Nephron progenitor cell (in vitro differentiated cells): ENCODE measurements around the gene SYNE3.

Source experiments
- DNase-seq: peaks from one replicate; pipeline ENCODE4 v3.0.0; 2021
- H3K27ac Mint-ChIP-seq: 2 replicates; pipeline ENCODE4 v1.8.0; 2021; ENCODE audit warnings: mild to moderate bottlenecking, moderate library complexity, mixed read lengths
- H3K27me3 Mint-ChIP-seq: 2 replicates; pipeline ENCODE4 v1.8.0; 2021; ENCODE audit warnings: mild to moderate bottlenecking, low read depth, mixed read lengths; ENCODE audit not compliant: poor library complexity
- H3K36me3 Mint-ChIP-seq: 2 replicates; pipeline ENCODE4 v1.8.0; 2021; ENCODE audit warnings: low read depth, mixed read lengths
- H3K4me1 Mint-ChIP-seq: 2 replicates; pipeline ENCODE4 v1.8.0; 2021; ENCODE audit warnings: mixed read lengths
- H3K4me3 Mint-ChIP-seq: 2 replicates; pipeline ENCODE4 v1.8.0; 2021; ENCODE audit warnings: mild to moderate bottlenecking, moderate library complexity, mixed read lengths
- H3K9me3 Mint-ChIP-seq: 2 replicates; pipeline ENCODE4 v1.8.0; 2021; ENCODE audit warnings: mild to moderate bottlenecking, moderate library complexity, mixed read lengths
- TF ChIP-seq, protein P1 (sequence below): fragments of 200-600 bp; sonication (generic); IDR thresholded peaks from 2 replicates; pipeline ENCODE4 v1.5.0; 2021; ENCODE audit warnings: antibody characterized with exemption

SYNE3 gene

DNA sequence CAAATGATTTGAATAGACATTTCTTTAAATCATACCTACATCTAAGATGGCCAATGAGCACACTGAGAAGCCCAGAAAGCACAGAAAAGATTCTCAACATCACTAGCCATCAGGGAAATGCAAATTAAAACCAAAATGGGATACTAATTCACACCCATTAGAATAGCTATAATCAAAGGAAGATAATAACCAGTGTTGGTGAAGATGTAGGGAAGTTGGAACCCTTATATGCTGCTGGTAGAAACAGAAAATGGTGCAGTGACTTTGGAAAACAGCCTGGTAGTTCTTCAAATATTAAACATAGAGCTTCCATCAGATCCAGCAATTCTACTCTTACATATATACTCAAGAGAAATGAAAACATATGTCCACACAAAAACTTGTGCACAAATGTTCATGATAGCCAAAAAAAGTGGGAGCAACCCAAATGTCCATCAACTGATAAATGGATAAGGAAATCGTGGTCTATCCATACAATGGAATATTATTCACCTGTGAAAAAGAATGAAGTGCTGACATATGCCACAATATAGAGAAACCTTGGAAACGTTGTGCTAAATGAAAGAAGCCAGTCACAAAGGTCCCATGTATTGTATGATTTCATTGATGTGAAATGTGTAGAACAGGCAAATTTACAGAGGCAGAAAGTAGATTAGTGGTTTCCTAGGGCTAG is 24.4 kb downstream of the SYNE3 start:
- peaks cover 17% of the 10 kb centered on the region for H3K27me3 Mint-ChIP-seq
- DNase-seq: no peak
- H3K27ac Mint-ChIP-seq: no peak overlapping the region
- H3K4me3 Mint-ChIP-seq: no peak overlapping the region
- peaks cover 17% of the 10 kb centered on the region for H3K4me1 Mint-ChIP-seq
- peaks cover 8% of the 10 kb centered on the region for H3K9me3 Mint-ChIP-seq
- TF ChIP-seq, protein P1, sequence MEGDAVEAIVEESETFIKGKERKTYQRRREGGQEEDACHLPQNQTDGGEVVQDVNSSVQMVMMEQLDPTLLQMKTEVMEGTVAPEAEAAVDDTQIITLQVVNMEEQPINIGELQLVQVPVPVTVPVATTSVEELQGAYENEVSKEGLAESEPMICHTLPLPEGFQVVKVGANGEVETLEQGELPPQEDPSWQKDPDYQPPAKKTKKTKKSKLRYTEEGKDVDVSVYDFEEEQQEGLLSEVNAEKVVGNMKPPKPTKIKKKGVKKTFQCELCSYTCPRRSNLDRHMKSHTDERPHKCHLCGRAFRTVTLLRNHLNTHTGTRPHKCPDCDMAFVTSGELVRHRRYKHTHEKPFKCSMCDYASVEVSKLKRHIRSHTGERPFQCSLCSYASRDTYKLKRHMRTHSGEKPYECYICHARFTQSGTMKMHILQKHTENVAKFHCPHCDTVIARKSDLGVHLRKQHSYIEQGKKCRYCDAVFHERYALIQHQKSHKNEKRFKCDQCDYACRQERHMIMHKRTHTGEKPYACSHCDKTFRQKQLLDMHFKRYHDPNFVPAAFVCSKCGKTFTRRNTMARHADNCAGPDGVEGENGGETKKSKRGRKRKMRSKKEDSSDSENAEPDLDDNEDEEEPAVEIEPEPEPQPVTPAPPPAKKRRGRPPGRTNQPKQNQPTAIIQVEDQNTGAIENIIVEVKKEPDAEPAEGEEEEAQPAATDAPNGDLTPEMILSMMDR: no peak
- no peaks in the 10 kb centered on the region for H3K36me3 Mint-ChIP-seq

DNA sequence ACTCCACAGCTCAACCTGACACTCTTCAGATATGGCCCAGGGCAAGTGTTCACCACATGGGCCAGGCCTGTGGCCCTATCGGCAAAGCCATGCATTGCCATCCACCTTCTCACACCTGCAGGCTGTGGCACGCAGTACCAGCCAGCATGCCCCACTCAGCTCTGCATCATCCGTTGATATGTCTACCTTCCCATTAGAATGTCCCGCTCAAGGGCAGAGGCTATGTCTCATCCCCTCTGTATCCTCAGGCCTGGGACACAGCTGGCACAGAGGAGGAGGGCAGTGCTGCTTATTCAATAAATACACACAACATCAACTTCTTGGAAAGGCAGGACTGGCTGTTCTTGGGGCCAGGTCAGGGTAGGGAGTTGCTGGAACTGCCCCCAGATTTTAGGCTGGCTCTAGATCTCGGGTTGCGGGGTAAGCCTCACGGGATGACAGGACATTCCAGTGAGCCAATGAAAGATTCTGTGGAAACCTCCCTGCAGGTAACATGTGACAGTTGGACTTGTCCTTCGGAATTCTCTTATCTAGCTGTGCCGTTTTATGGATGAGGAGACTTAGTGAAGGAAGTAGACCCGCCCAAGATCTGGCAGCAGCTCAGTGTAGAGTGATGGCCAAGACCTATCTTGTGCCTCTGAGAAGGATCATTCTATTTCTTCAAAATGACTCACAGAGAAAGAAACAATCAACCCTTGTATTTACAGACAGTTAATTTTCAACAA is 25.6 kb downstream of the SYNE3 start:
- H3K4me1 Mint-ChIP-seq: peaks cover 10% of the 10 kb centered on the region
- TF ChIP-seq, protein P1: no peak
- DNase-seq: no peak
- H3K36me3 Mint-ChIP-seq: no peaks in the 10 kb centered on the region
- peaks cover 20% of the 10 kb centered on the region for H3K27me3 Mint-ChIP-seq
- peaks cover 8% of the 10 kb centered on the region for H3K9me3 Mint-ChIP-seq
- H3K4me3 Mint-ChIP-seq: no peak overlapping the region
- no peak overlapping the region for H3K27ac Mint-ChIP-seq

DNA sequence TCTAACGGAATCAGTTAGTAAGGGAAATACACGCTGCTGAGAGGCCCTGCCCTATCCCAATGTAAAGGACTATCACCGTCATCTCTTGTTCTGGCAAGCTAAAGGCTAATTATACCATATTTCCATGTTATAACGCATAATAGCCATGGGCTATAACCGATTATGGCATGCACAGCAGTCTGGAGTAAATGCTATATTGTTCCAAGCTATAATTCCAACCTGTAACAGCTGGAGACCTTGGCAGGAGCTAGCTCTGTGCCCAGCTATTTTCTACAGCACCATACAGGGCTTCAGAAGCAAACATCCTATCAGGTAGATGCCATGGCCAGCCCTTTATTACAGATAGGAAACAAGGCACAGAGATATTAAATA is 26.3 kb downstream of the SYNE3 start:
- no peak for DNase-seq
- H3K4me1 Mint-ChIP-seq: peaks cover 10% of the 10 kb centered on the region
- H3K4me3 Mint-ChIP-seq: no peak overlapping the region
- peaks cover 8% of the 10 kb centered on the region for H3K9me3 Mint-ChIP-seq
- H3K27ac Mint-ChIP-seq: no peak overlapping the region
- no peaks in the 10 kb centered on the region for H3K36me3 Mint-ChIP-seq
- peaks cover 26% of the 10 kb centered on the region for H3K27me3 Mint-ChIP-seq
- TF ChIP-seq, protein P1: no peak

DNA sequence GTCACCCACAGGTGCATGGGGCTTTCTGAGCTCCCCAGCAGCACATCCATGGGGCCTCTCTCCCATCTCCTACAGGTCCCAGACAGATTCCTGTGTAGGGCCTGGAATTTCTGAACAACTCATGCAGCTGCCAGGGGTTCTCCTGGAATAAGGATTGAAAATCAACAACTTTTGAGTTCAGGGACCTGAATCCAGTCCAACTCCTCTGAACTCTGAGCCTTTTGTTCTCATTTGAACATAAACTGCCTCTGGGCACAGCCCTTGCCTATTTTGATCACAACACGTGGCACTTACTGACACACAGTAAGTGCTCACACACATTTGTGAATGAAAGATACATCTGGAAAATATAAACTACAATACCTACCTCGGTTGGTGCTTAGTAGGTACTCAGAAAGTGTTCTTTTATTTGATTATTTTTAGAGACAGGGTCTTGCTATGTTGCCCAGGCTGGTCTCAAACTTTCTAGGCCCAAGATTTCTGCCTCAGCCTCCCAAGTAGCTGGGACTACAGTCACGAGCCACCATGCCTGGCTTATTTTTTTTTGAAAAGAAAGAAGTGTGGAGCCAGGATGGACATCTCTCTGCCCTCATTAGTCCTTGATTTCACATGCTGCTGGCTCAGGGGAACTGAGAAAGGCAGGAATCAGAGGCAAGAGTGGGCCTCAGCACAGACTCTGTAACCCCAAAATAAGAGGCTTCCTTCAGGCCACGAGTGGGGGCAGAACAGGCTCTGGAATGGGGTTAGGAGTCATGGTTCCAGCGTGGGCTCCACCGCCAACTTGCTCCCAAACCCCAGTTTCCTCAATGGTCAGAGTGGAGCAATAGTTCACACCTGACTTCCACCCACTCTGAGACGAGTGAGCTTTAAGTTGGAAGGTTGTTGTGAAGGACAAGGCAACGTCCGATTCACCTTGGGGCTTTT is 27.0 kb downstream of the SYNE3 start:
- Mint-ChIP-seq H3K9me3 (peaks cover 8% of the 10 kb centered on the region), H3K4me3 (no peak overlapping the region), H3K4me1 (peaks cover 10% of the 10 kb centered on the region), H3K27ac (no peak overlapping the region), H3K36me3 (no peaks in the 10 kb centered on the region), H3K27me3 (peaks cover 27% of the 10 kb centered on the region)
- TF ChIP-seq, protein P1: no peak
- DNase-seq: no peak

DNA sequence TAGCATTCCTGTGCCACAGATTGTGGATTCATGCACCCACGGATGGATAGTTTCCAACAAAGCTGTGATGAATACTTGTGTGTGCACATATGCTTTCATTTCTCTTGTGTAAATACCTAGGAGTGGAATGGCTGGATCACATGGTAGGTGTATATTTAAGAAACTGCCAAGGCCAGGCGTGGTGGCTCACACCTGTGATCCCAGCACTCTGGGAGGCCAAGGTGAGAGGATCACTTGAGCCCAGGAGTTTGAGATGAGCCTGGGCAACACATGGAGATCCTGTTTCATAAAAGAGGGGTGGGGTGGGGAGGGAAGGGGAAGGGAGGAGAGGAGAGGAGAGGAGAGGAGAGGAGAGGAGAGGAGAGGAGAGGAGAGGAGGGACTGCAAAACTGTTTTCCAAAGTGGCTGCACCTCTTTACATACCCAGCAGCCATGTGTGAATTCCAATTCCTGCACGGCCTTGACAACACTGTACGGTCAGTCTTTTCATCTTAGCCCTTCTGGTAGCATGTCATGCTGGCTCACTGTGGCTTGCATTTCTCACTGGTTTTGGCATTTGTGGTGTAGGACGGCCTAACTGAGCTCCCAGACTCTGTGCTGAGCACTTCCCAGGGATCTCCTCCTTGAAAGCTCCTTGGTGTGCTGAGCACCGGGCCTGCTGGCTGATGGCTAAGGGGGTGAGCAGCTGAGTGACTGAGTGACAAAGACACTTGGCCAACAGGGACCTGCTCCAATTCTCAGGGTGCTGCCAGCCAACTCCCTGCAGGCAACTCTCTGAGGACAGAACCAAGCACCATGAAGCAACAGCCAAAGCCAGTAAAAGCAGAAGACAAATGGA is 27.9 kb downstream of the SYNE3 start:
- TF ChIP-seq, protein P1: no peak
- Mint-ChIP-seq H3K27ac (no peak overlapping the region), H3K36me3 (no peaks in the 10 kb centered on the region), H3K9me3 (peaks cover 8% of the 10 kb centered on the region), H3K4me3 (no peak overlapping the region), H3K27me3 (peaks cover 22% of the 10 kb centered on the region), H3K4me1 (peaks cover 10% of the 10 kb centered on the region)
- DNase-seq: no peak
